K562 (cell line): ENCODE results near the gene CCDC3. TPM values are rescaled to one million over a fixed set of nuclear protein-coding genes. Genes with fewer than 3 reads are reported as not detected.

ENCODE experiments used
- ATAC-seq: fragments of 200-7000 bp; cut with Tn5 transposase; 3 replicates; pipeline ENCODE4 v1.9.1; 2020; ENCODE audit warnings: moderate library complexity
- BruUV-seq: library from RNA; stranded (reverse); fragments of 400-500 nt; replicated peaks from 2 replicates; lab custom pipeline; 2021; lab: Mats Ljungman, UMichigan
- CTCF ChIA-PET: fragments of 300-600 bp; formaldehyde crosslinking; extraction: SDS; loops from one replicate; lab custom pipeline; 2021; ENCODE audit warnings: low intra/inter-chr PET ratio; lab: Yijun Ruan, JAX
- POLR2A ChIA-PET: fragments of 300-600, 350-650 bp; sonication (Branson Sonifier 250); formaldehyde crosslinking; extraction: SDS; loops from one replicate; lab custom pipeline; 2021; ENCODE audit warnings: antibody characterized with exemption, inconsistent platforms; lab: Yijun Ruan, JAX
- DNase-seq, 4 experiments: peaks; one replicate each; pipeline versions ENCODE4 v3.0.0 to v3.0.0-alpha.2; 2011 to 2018; ENCODE audit warnings: low spot score in 3 of 4, mixed read lengths in 3 of 4; ENCODE audit errors: extremely low read depth in 1 of 4
- FAIRE-seq: peaks from 2 replicates; lab custom pipeline; 2011; peaks lifted over from hg19 to GRCh38; lab: Jason Lieb, UNC
- H2AFZ ChIP-seq: 2 replicates; pipeline ENCODE4 v1.6.0; 2011; ENCODE audit warnings: low read depth, low read length, control low read depth, inconsistent platforms
- H3K27ac ChIP-seq: fragments of 200-600 bp; 3 replicates; pipeline ENCODE4 v1.8.0; 2011; ENCODE audit warnings: low read depth, mild to moderate bottlenecking, control low read depth, inconsistent platforms, low read length, moderate library complexity, mixed read lengths; ENCODE audit errors: extremely low read depth
- H3K27me3 ChIP-seq, 2 experiments: fragments of 300-600 bp in 1 of 2; 2 replicates in 1 of 2; 3 replicates in 1 of 2; pipeline versions ENCODE4 v1.6.0 to v1.8.0; 2011; ENCODE audit warnings: inconsistent platforms in 2 of 2, low read length in 2 of 2, mild to moderate bottlenecking in 1 of 2, mixed read lengths in 1 of 2, moderate library complexity in 1 of 2; ENCODE audit not compliant: control insufficient read depth in 2 of 2, insufficient read depth in 2 of 2
- H3K36me3 ChIP-seq: fragments of 300-600 bp; 3 replicates; pipeline ENCODE4 v1.8.0; 2011; ENCODE audit warnings: mild to moderate bottlenecking, low read length, inconsistent platforms; ENCODE audit not compliant: control insufficient read depth, insufficient read depth
- H3K4me1 ChIP-seq, 2 experiments: fragments of 200-600 bp in 1 of 2; replicated peaks in 1 of 2; 2 replicates in 1 of 2; 3 replicates in 1 of 2; pipeline versions ENCODE4 v1.5.1 to v1.8.0; 2011; ENCODE audit warnings: inconsistent platforms in 2 of 2, low read length in 2 of 2, mild to moderate bottlenecking in 1 of 2, mixed read lengths in 1 of 2, moderate library complexity in 1 of 2; ENCODE audit not compliant: control insufficient read depth in 2 of 2, insufficient read depth in 2 of 2
- H3K4me2 ChIP-seq: 2 replicates; pipeline ENCODE4 v1.6.1; 2011; ENCODE audit warnings: low read length, control low read depth, inconsistent platforms, mixed read lengths; ENCODE audit not compliant: insufficient read depth
- H3K4me3 ChIP-seq: fragments of 200-600 bp; sonication (generic), shearing (Covaris generic); 2 replicates; pipeline ENCODE4 v1.5.1; 2016; ENCODE audit warnings: control low read depth, inconsistent platforms
- H3K79me2 ChIP-seq: fragments of 200-600 bp; 3 replicates; pipeline ENCODE4 v1.8.0; 2011; ENCODE audit warnings: low read length, inconsistent platforms; ENCODE audit not compliant: control insufficient read depth, insufficient read depth
- H3K9ac ChIP-seq, 2 experiments: 2 replicates each; pipeline versions ENCODE4 v1.6.0 to v1.6.1; 2011; ENCODE audit warnings: low read depth in 2 of 2, low read length in 2 of 2, control low read depth in 1 of 2, inconsistent platforms in 1 of 2, mild to moderate bottlenecking in 1 of 2, mixed read lengths in 1 of 2; ENCODE audit not compliant: insufficient read depth in 1 of 2
- H3K9me1 ChIP-seq: one replicate; pipeline ENCODE4 v1.6.0; 2011; ENCODE audit warnings: inconsistent platforms, mild to moderate bottlenecking, low read length, moderate library complexity; ENCODE audit not compliant: control insufficient read depth, insufficient read depth
- H3K9me3 ChIP-seq: replicated peaks from 2 replicates; pipeline ENCODE4 v1.5.1; 2011; ENCODE audit warnings: low read depth, low read length, inconsistent platforms; ENCODE audit not compliant: control insufficient read depth, insufficient read depth
- H4K20me1 ChIP-seq: replicated peaks from 2 replicates; pipeline ENCODE4 v1.6.1; 2011; ENCODE audit warnings: low read length, inconsistent platforms, mixed read lengths; ENCODE audit not compliant: control insufficient read depth, insufficient read depth
- CREB1 ChIP-seq, 2 experiments: sonication (generic) in 1 of 2; formaldehyde crosslinking in 1 of 2; IDR thresholded peaks; 2 replicates each; pipeline versions ENCODE4 v1.6.1 to v1.8.0; 2012 to 2022; ENCODE audit warnings: inconsistent platforms in 1 of 2, mild to moderate bottlenecking in 1 of 2, missing genetic modification reagents in 1 of 2, moderate library complexity in 1 of 2
- CREB5 ChIP-seq: fragments of 250-450 bp; sonication (Bioruptor Pico); IDR thresholded peaks from 2 replicates; pipeline ENCODE4 v1.5.0; 2020; ENCODE audit warnings: mild to moderate bottlenecking
- MEF2D ChIP-seq: conservative IDR thresholded peaks from 2 replicates; pipeline ENCODE4 v1.6.1; 2016; ENCODE audit warnings: low read depth, missing genetic modification characterization, missing compliant biosample characterization
- MLX ChIP-seq, 2 experiments: fragments of 450-650 bp in 1 of 2; sonication (generic) in 1 of 2; formaldehyde crosslinking; conservative IDR thresholded peaks; 2 replicates each; pipeline versions ENCODE4 v1.4.0 to v1.8.1; 2020 to 2022; ENCODE audit warnings: mild to moderate bottlenecking in 1 of 2, missing genetic modification reagents in 1 of 2
- NR2C1 ChIP-seq, 2 experiments: fragments of 450-650 bp; IDR thresholded peaks; 2 replicates each; pipeline ENCODE4 v1.6.1; 2017; ENCODE audit warnings: mild to moderate bottlenecking in 2 of 2, antibody characterized with exemption in 1 of 2, inconsistent platforms in 1 of 2, missing compliant biosample characterization in 1 of 2, missing genetic modification characterization in 1 of 2
- PYGO2 ChIP-seq: fragments of 450-650 bp; IDR thresholded peaks from 2 replicates; pipeline ENCODE4 v1.6.1; 2016; ENCODE audit warnings: mild to moderate bottlenecking, missing genetic modification characterization, moderate library complexity, missing compliant biosample characterization
- ZNF740 ChIP-seq, 3 experiments: fragments of 200-800 bp in 1 of 3; sonication (Bioruptor generic) in 1 of 3; sonication (generic) in 1 of 3; formaldehyde crosslinking in 1 of 3; IDR thresholded peaks; 2 replicates each; pipeline versions ENCODE4 v1.6.1 to v1.8.0; 2016 to 2022; ENCODE audit warnings: mild to moderate bottlenecking in 2 of 3, missing compliant biosample characterization in 2 of 3, missing genetic modification characterization in 2 of 3, missing genetic modification reagents in 1 of 3
- ZNF79 ChIP-seq: fragments of 250-450 bp; sonication (Bioruptor Pico); IDR thresholded peaks from 2 replicates; pipeline ENCODE4 v1.4.0; 2020; ENCODE audit warnings: low read depth, mild to moderate bottlenecking, moderate library complexity
- WGBS: fragments of 100-300 bp; shearing (Covaris generic); methylation state at CpG from one replicate; pipeline ENCODE4 v1.1.6; 2016; ENCODE audit warnings: low coverage, mixed read lengths; ENCODE audit not compliant: insufficient coverage; ENCODE audit errors: missing lambda C conversion rate; 5-methylcytosine and 5-hydroxymethylcytosine counted together
- in situ Hi-C: fragments of 300-500 bp; cut with MboI; formaldehyde crosslinking; loops from 4 replicates; pipeline ENCODE4 v1.15.0; 2018; ENCODE audit warnings: inconsistent platforms, mixed read lengths
- intact Hi-C: fragments of 100-400 bp; cut with micrococcal nuclease; formaldehyde crosslinking; loops from 2 replicates; pipeline ENCODE4 v1.14.2; 2022
- polyA plus RNA-seq, 8 experiments: library from polyadenylated mRNA; depleted of rRNA in 4 of 8; stranded (reverse) in 5 of 8; unstranded in 3 of 8; fragments of >200 nt; fragmentation: Nextera tagmentation in 2 of 8; fragmentation: Illumina TruSeq in 1 of 8; extraction: Ambion mirVana in 2 of 8; extraction: Trizol in 1 of 8; gene quantifications; 2 replicates each; pipeline versions ENCODE4 v1.2.1 to v1.2.3, GENCODE V29; 2011 to 2014; ENCODE audit warnings: inconsistent platforms in 1 of 8, missing spikeins in 1 of 8
- total RNA-seq, 7 experiments: library from RNA; depleted of rRNA in 6 of 7; stranded (reverse); fragments of >200 nt in 6 of 7; fragmentation: Illumina TruSeq in 2 of 7; extraction: Trizol in 2 of 7; gene quantifications; 2 replicates each; pipeline versions ENCODE4 v1.2.1 to v1.2.3, GENCODE V29; 2011 to 2021; ENCODE audit warnings: low replicate concordance in 1 of 7

The CCDC3 gene
- total and polyA plus RNA-seq, 9 of the 15 experiments (the other 6 are each of a cell fraction or from before 2014, with no cell fraction given): not detected

- no peak for TF ChIP-seq ZNF79 (CRISPR knock-in tag)
- Histone ChIP-seq H3K4me3 (no peak overlapping the region), H4K20me1 (no peaks in the 10 kb centered on the region), H3K4me2 (no peak overlapping the region), H3K79me2 (no peaks in the 10 kb centered on the region), H3K9me1 (no peaks in the 10 kb centered on the region), H3K9me3 (no peaks in the 10 kb centered on the region), H2AFZ (no peak overlapping the region), H3K27ac (no peak overlapping the region), H3K27me3 (no peaks in the 10 kb centered on the region), H3K4me1 (no peaks in the 10 kb centered on the region), H3K9ac (no peak overlapping the region), H3K36me3 (no peaks in the 10 kb centered on the region)
- FAIRE-seq (no peak), ATAC-seq (no peak), DNase-seq (no peak)
- ChIA-PET POLR2A (no interaction called here), CTCF (no interaction called here)
- in situ Hi-C loops (no loop called here), intact Hi-C loops (no loop called here)
- no TSS peak for BruUV-seq
- 0% methylated on average over 1 of the region's 1 CpG for WGBS
Measured at GRCh38 chr10:12941966-12942365, 59.5 kb downstream of the CCDC3 start.

- Histone ChIP-seq H3K4me2 (no peak overlapping the region), H3K79me2 (no peaks in the 10 kb centered on the region), H3K9me1 (no peaks in the 10 kb centered on the region), H3K27ac (no peak overlapping the region), H3K36me3 (no peaks in the 10 kb centered on the region), H3K9ac (no peak overlapping the region), H4K20me1 (no peaks in the 10 kb centered on the region), H3K4me1 (no peaks in the 10 kb centered on the region), H2AFZ (no peak overlapping the region), H3K4me3 (no peak overlapping the region), H3K9me3 (no peaks in the 10 kb centered on the region), H3K27me3 (no peaks in the 10 kb centered on the region)
- FAIRE-seq: no peak
- CTCF ChIA-PET: no interaction called here
- DNase-seq: no peak
- no peak for ATAC-seq
- POLR2A ChIA-PET: interaction anchor here (1.2 kb wide), 1 partner anchor 132 kb away, joined by 3 read pairs; no protein-coding TSS in a partner anchor
- 3% methylated on average over 5 of the region's 5 CpGs for WGBS
- no TSS peak for BruUV-seq
- intact Hi-C loops: no loop called here
- in situ Hi-C loops: no loop called here
- TF ChIP-seq CREB5 (CRISPR knock-in tag) (no peak), ZNF740 (CRISPR knock-in tag; IDR thresholded peaks at IDR 0.05) (no peak), ZNF740 (tag; IDR thresholded peaks at IDR 0.05) (0 out of 4 replicates have a peak, but pooled peaks of 1 of the 2 experiments have one; percentile 63), CREB1 (IDR thresholded peaks at IDR 0.05) (no peak), CREB1 (CRISPR knock-in tag; IDR thresholded peaks at IDR 0.05) (no peak), MEF2D (tag) (0 out of 2 replicates have a peak, but pooled peaks have one; percentile 37), NR2C1 (IDR thresholded peaks at IDR 0.05) (no peak), NR2C1 (tag; IDR thresholded peaks at IDR 0.05) (peak; percentile 41; the same call in 1 of the 2 replicates), MLX (CRISPR knock-in tag; conservative IDR thresholded peaks at IDR 0.05) (no peak), PYGO2 (tag) (peak; percentile 44; the same call in 1 of the 2 replicates)
Measured at GRCh38 chr10:12940791-12941190, 60.7 kb downstream of the CCDC3 start.
